Thoracic aorta (tissue), 2 donors: ENCODE results near the gene SLC17A8. TPM values are rescaled to one million over a fixed set of nuclear protein-coding genes. Genes with fewer than 3 reads are reported as not detected.
"Not testable (repeated sequence)": the region's sequence is repeated elsewhere in the genome, so short reads cannot be mapped to it uniquely, and the experiment has no call there.

Source experiments
- ATAC-seq: fragments of 150-250 bp; one replicate; pipeline ENCODE4 v1.8.0; 2017; ENCODE audit warnings: low read depth; ENCODE audit not compliant: insufficient number of reproducible peaks, low FRiP score
- DNase-seq: peaks from one replicate; pipeline ENCODE4 v3.0.0-alpha.2; 2020; ENCODE audit warnings: low spot score
- H3K27ac ChIP-seq, 2 donors: fragments of 200-600 bp; sonication (generic); 1 replicate in 1 of 2; 2 replicates in 1 of 2; pipeline ENCODE4 v1.5.1; 2016; ENCODE audit warnings: mild to moderate bottlenecking in 2 of 2, moderate library complexity in 2 of 2
- H3K27me3 ChIP-seq: fragments of 200-600 bp; sonication (generic); replicated peaks from 2 replicates; pipeline ENCODE4 v1.6.0; 2016; ENCODE audit warnings: mild to moderate bottlenecking; ENCODE audit not compliant: insufficient read depth
- H3K36me3 ChIP-seq: fragments of 200-600 bp; sonication (generic); one replicate; pipeline ENCODE4 v1.5.1; 2016
- H3K4me1 ChIP-seq, 2 donors: fragments of 200-600 bp; sonication (generic); 1 replicate in 1 of 2; 2 replicates in 1 of 2; pipeline versions ENCODE4 v1.5.1 to v1.6.0; 2016; ENCODE audit warnings: low read depth in 2 of 2, mild to moderate bottlenecking in 1 of 2; ENCODE audit not compliant: control insufficient read depth in 1 of 2
- H3K4me3 ChIP-seq: fragments of 200-600 bp; sonication (generic); 2 replicates; pipeline ENCODE4 v1.5.1; 2016; ENCODE audit warnings: mild to moderate bottlenecking
- H3K9me3 ChIP-seq: fragments of 200-600 bp; sonication (generic); 2 replicates; pipeline ENCODE4 v1.5.1; 2016
- CTCF ChIP-seq: fragments of 200-600 bp; sonication (generic); IDR thresholded peaks from one replicate; pipeline ENCODE4 v1.5.1; 2019; ENCODE audit warnings: antibody characterized with exemption
- total RNA-seq, 2 donors: library from RNA; depleted of rRNA; stranded (reverse); fragments of >200 nt; gene quantifications; one replicate each; pipeline versions ENCODE4 v1.1.0 to v1.2.3, GENCODE V29; 2016

The SLC17A8 gene
- total RNA-seq, 2 donors from 2014 or later: not detected

GRCh38 chr12:100339071-100339470 lies 17.8 kb upstream of the SLC17A8 start:
- ATAC-seq (no peak), DNase-seq (no peak)
- TF ChIP-seq CTCF: no peak
- Histone ChIP-seq H3K4me1 (no peaks in the 10 kb centered on the region), H3K36me3 (peaks cover 1% of the 10 kb centered on the region), H3K27ac (no peak overlapping the region), H3K4me3 (no peak overlapping the region), H3K27me3 (no peaks in the 10 kb centered on the region), H3K9me3 (no peaks in the 10 kb centered on the region)

- not testable (repeated sequence) for H3K4me1 ChIP-seq, H3K27ac ChIP-seq, DNase-seq, H3K27me3 ChIP-seq, H3K9me3 ChIP-seq, ATAC-seq, H3K36me3 ChIP-seq, H3K4me3 ChIP-seq
Measured at GRCh38 chr12:100342897-100343296, 14.0 kb upstream of the SLC17A8 start.

GRCh38 chr12:100344351-100344750 lies 12.5 kb upstream of the SLC17A8 start:
- not testable (repeated sequence) for H3K36me3 ChIP-seq, H3K4me1 ChIP-seq, H3K27ac ChIP-seq, ATAC-seq, H3K4me3 ChIP-seq, DNase-seq, H3K9me3 ChIP-seq, H3K27me3 ChIP-seq

- no peak overlapping the region for H3K27ac ChIP-seq
- no peaks in the 10 kb centered on the region for H3K9me3 ChIP-seq
- TF ChIP-seq CTCF: no peak
- H3K27me3 ChIP-seq: no peaks in the 10 kb centered on the region
- DNase-seq: no peak
- no peaks in the 10 kb centered on the region for H3K4me1 ChIP-seq
- no peaks in the 10 kb centered on the region for H3K36me3 ChIP-seq
- ATAC-seq: no peak
- no peak overlapping the region for H3K4me3 ChIP-seq
Measured at GRCh38 chr12:100345020-100345767, 11.7 kb upstream of the SLC17A8 start.

GRCh38 chr12:100346660-100347059 lies 10.2 kb upstream of the SLC17A8 start:
- Histone ChIP-seq H3K4me1 (no peaks in the 10 kb centered on the region), H3K4me3 (no peak overlapping the region), H3K9me3 (no peaks in the 10 kb centered on the region), H3K27me3 (no peaks in the 10 kb centered on the region), H3K36me3 (no peaks in the 10 kb centered on the region), H3K27ac (no peak overlapping the region)
- TF ChIP-seq CTCF: no peak
- DNase-seq (no peak), ATAC-seq (no peak)

GRCh38 chr12:100348657-100349454 lies 8.0 kb upstream of the SLC17A8 start:
- no peak for TF ChIP-seq CTCF
- Histone ChIP-seq H3K27ac (no peak overlapping the region), H3K4me1 (no peaks in the 10 kb centered on the region), H3K9me3 (no peaks in the 10 kb centered on the region), H3K4me3 (no peak overlapping the region), H3K36me3 (no peaks in the 10 kb centered on the region), H3K27me3 (no peaks in the 10 kb centered on the region)
- no peak for ATAC-seq
- DNase-seq: no peak
